ENCODE measurements around the gene PLEKHG3. TPM values are rescaled to one million over a fixed set of nuclear protein-coding genes. Genes with fewer than 3 reads are reported as not detected.

PLEKHG3 gene
- total and polyA plus RNA-seq, 4 donors = 8.4 to 21.3 (median 14.6) TPM

DNA sequence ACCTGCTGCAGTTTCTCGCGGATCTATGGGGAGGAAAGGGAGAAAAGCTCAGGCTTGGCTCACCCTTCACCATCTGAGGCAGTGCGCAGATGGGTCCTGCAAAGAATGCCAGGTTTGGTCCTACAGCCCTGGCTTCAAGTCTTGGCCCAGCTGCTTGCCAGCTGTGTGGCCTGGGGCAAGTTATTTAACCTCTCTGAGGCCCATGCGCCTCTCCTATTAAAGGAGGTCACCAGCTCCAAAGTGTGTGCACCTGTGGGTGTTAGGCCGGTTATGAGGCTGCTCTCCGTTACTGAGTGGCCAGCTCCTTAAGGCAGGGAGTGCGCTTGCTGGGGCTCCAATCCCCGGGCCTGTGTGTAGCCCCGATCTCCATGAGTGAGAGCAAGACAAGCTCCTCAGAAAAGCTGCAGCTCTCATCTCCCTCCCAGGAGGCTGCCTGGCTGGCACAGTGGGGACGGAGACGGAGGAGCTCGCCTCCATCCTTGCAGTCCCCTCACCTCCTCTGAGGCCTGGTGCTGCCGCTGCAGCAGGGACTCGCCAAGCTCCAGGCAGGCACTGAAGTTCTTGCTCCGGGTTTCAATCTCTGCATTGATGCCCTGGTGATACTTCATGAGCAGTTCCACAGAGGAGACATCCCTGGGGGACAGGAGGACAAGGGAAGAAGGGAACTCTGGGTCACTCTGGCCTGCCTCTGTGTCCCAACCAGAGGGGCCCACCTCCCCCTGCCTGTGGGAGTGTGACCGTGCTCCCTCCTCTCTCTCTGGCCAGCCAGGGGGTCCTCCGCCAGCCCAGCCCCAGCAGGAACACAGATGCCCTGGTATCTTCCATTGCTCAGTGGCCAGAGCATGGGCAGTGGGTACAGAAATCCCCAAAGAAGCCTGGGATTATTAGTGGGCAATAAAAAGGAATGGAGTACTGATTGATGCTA lies 65.1 kb downstream of the PLEKHG3 start:
- 95% methylated on average over 17 of the region's 17 CpGs for WGBS
- DNase-seq (ENCODE audit: low spot score) = no peak
- no peaks in the 10 kb centered on the region for H3K9me3 ChIP-seq (ENCODE audit: control insufficient read depth in 4 of 4, low read length in 3 of 4)
- TF ChIP-seq JUND (IDR thresholded peaks at IDR 0.05) (no peak), GABPA (IDR thresholded peaks at IDR 0.05 in 1 of 2, conservative IDR thresholded peaks at IDR 0.05 in 1 of 2) (no peak), HNF4A (conservative IDR thresholded peaks at IDR 0.05) (no peak), NR2F2 (IDR thresholded peaks at IDR 0.05) (no peak), MAX (IDR thresholded peaks at IDR 0.05) (no peak), RXRA (IDR thresholded peaks at IDR 0.05) (no peak), SP1 (IDR thresholded peaks at IDR 0.05) (no peak), HNF4G (IDR thresholded peaks at IDR 0.05) (no peak), RAD21 (IDR thresholded peaks at IDR 0.05) (no peak), EGR1 (IDR thresholded peaks at IDR 0.05; ENCODE audit: low read depth in 2 of 2) (no peak), FOXA2 (IDR thresholded peaks at IDR 0.05) (no peak), ATF3 (IDR thresholded peaks at IDR 0.05) (no peak), YY1 (IDR thresholded peaks at IDR 0.05) (no peak)
- TF ChIP-seq, protein P1, sequence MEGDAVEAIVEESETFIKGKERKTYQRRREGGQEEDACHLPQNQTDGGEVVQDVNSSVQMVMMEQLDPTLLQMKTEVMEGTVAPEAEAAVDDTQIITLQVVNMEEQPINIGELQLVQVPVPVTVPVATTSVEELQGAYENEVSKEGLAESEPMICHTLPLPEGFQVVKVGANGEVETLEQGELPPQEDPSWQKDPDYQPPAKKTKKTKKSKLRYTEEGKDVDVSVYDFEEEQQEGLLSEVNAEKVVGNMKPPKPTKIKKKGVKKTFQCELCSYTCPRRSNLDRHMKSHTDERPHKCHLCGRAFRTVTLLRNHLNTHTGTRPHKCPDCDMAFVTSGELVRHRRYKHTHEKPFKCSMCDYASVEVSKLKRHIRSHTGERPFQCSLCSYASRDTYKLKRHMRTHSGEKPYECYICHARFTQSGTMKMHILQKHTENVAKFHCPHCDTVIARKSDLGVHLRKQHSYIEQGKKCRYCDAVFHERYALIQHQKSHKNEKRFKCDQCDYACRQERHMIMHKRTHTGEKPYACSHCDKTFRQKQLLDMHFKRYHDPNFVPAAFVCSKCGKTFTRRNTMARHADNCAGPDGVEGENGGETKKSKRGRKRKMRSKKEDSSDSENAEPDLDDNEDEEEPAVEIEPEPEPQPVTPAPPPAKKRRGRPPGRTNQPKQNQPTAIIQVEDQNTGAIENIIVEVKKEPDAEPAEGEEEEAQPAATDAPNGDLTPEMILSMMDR (IDR thresholded peaks at IDR 0.05; ENCODE audit: low read depth, low read length, missing input control) = no peak
- TF ChIP-seq, protein P2, sequence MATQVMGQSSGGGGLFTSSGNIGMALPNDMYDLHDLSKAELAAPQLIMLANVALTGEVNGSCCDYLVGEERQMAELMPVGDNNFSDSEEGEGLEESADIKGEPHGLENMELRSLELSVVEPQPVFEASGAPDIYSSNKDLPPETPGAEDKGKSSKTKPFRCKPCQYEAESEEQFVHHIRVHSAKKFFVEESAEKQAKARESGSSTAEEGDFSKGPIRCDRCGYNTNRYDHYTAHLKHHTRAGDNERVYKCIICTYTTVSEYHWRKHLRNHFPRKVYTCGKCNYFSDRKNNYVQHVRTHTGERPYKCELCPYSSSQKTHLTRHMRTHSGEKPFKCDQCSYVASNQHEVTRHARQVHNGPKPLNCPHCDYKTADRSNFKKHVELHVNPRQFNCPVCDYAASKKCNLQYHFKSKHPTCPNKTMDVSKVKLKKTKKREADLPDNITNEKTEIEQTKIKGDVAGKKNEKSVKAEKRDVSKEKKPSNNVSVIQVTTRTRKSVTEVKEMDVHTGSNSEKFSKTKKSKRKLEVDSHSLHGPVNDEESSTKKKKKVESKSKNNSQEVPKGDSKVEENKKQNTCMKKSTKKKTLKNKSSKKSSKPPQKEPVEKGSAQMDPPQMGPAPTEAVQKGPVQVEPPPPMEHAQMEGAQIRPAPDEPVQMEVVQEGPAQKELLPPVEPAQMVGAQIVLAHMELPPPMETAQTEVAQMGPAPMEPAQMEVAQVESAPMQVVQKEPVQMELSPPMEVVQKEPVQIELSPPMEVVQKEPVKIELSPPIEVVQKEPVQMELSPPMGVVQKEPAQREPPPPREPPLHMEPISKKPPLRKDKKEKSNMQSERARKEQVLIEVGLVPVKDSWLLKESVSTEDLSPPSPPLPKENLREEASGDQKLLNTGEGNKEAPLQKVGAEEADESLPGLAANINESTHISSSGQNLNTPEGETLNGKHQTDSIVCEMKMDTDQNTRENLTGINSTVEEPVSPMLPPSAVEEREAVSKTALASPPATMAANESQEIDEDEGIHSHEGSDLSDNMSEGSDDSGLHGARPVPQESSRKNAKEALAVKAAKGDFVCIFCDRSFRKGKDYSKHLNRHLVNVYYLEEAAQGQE (IDR thresholded peaks at IDR 0.05) = no peak
- TF ChIP-seq, protein P3, sequence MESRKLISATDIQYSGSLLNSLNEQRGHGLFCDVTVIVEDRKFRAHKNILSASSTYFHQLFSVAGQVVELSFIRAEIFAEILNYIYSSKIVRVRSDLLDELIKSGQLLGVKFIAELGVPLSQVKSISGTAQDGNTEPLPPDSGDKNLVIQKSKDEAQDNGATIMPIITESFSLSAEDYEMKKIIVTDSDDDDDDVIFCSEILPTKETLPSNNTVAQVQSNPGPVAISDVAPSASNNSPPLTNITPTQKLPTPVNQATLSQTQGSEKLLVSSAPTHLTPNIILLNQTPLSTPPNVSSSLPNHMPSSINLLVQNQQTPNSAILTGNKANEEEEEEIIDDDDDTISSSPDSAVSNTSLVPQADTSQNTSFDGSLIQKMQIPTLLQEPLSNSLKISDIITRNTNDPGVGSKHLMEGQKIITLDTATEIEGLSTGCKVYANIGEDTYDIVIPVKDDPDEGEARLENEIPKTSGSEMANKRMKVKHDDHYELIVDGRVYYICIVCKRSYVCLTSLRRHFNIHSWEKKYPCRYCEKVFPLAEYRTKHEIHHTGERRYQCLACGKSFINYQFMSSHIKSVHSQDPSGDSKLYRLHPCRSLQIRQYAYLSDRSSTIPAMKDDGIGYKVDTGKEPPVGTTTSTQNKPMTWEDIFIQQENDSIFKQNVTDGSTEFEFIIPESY (IDR thresholded peaks at IDR 0.05) = no peak
- no peak overlapping the region for H3K9ac ChIP-seq (ENCODE audit: low read depth in 1 of 2, low read length in 2 of 2)
- H3K27ac ChIP-seq (ENCODE audit: low read depth in 1 of 2, low read length in 2 of 2) = no peak overlapping the region
- no peaks in the 10 kb centered on the region for H3K27me3 ChIP-seq (ENCODE audit: control insufficient read depth in 4 of 4, insufficient read depth in 4 of 4, low read length in 3 of 4)
- no peak overlapping the region for H3K4me3 ChIP-seq (ENCODE audit: low read depth in 1 of 3, low read length in 3 of 3)
- peaks cover 0 to 8% (median 3%) of the 10 kb centered on the region in 4 donors for H3K4me1 ChIP-seq (ENCODE audit: control insufficient read depth in 4 of 4, insufficient read depth in 4 of 4, low read length in 3 of 4)
- H3K36me3 ChIP-seq (ENCODE audit: control insufficient read depth in 4 of 4, insufficient read depth in 3 of 4, low read depth in 1 of 4, low read length in 3 of 4) = no peaks in the 10 kb centered on the region

Data from liver (tissue), 9 donors.